ENCODE data around the gene ZFHX2. TPM values are rescaled to one million over a fixed set of nuclear protein-coding genes. Genes with fewer than 3 reads are reported as not detected.

ZFHX2 gene
- total and polyA plus RNA-seq, 2 of the 13 experiments (the other 11 are each of a cell fraction or from before 2014, with no cell fraction given): 0.17 to 0.44 TPM

DNA sequence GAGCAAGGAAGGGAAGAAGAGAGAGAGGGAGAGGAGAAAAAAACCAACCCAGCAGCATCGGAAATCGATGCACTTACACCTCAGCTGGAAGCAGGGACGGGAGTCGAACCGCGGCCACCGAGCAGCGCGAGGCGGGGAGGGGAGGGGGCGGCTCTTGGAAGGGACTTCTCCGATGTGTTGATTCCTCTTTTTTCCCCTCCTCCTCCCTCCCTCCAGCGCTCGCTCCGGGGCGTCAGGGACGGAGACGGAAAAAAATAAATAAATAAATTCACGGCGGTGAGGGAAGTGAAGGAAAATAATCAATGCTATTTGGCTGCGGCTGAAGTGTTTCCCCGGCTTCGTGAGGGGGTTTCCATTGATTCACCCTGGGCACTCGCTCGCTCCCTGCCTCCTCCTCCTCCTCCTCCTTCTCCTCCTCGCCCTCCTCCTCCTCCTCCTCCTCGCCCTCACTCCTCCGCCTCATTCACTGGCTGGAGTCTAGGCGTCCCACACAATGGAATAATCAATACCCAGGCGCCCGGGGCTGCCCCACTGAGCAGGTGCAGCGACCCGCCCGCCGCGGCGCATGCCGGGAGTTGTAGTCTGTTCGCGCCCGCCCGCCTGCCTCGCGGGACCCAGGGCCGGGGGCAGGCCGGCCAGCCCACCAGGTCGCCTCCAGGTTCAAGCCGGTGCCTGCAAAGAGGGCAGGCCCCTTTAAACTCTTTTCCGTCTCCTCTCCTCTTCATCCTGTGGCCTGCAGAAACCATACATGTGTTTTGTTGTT is at the start of gene ZFHX2 (continued):
- 0 out of 2 replicates have a peak, but pooled peaks have one; percentile 62 for TF ChIP-seq PAXIP1 (CRISPR knock-in tag; conservative IDR thresholded peaks at IDR 0.05)
- peak; percentile 74 for TF ChIP-seq SP4 (CRISPR knock-in tag; IDR thresholded peaks at IDR 0.05)
- TF ChIP-seq EEA1 (CRISPR knock-in tag; IDR thresholded peaks at IDR 0.05; ENCODE audit: borderline replicate concordance): no peak
- no peak for TF ChIP-seq RAD51 (IDR thresholded peaks at IDR 0.05; ENCODE audit: borderline replicate concordance)
- TF ChIP-seq KMT2A (CRISPR knock-in tag; IDR thresholded peaks at IDR 0.05): peak; percentile 65; the same call in 1 of the 2 replicates
- peak; percentile 88 for TF ChIP-seq KDM5B (CRISPR knock-in tag; IDR thresholded peaks at IDR 0.05; ENCODE audit: borderline replicate concordance)
- TF ChIP-seq ZSCAN29 (CRISPR knock-in tag; conservative IDR thresholded peaks at IDR 0.05): peak; percentile 13; the same call in 1 of the 2 replicates
- no peak; the same call in 1 of the 2 replicates for TF ChIP-seq REPIN1 (CRISPR knock-in tag; IDR thresholded peaks at IDR 0.05; ENCODE audit: borderline replicate concordance, low read depth)
- no peak; the same call in 1 of the 2 replicates for TF ChIP-seq ZNF350 (CRISPR knock-in tag; IDR thresholded peaks at IDR 0.05; ENCODE audit: borderline replicate concordance, low read depth)
- TF ChIP-seq ZFAT (CRISPR knock-in tag; conservative IDR thresholded peaks at IDR 0.05): no peak
- no peak; the same call in 1 of the 2 replicates for TF ChIP-seq HOXA7 (CRISPR knock-in tag; IDR thresholded peaks at IDR 0.05)
- TF ChIP-seq ZNF879 (CRISPR knock-in tag; IDR thresholded peaks at IDR 0.05): no peak
- TF ChIP-seq ZNF256 (CRISPR knock-in tag; conservative IDR thresholded peaks at IDR 0.05): peak; percentile 50; the same call in 1 of the 2 replicates
- TF ChIP-seq ZNF460 (CRISPR knock-in tag; IDR thresholded peaks at IDR 0.05; ENCODE audit: borderline replicate concordance): no peak
- peak; percentile 50; the same call in 1 of the 2 replicates for TF ChIP-seq ZNF276 (CRISPR knock-in tag; IDR thresholded peaks at IDR 0.05; ENCODE audit: low read depth)
- no peak for TF ChIP-seq ZNF496 (CRISPR knock-in tag; IDR thresholded peaks at IDR 0.05; ENCODE audit: insufficient replicate concordance)
- no peak for TF ChIP-seq ZNF749 (CRISPR knock-in tag; IDR thresholded peaks at IDR 0.05; ENCODE audit: borderline replicate concordance)
- peak; percentile 67 for TF ChIP-seq TAF1 (CRISPR knock-in tag; IDR thresholded peaks at IDR 0.05)
- TF ChIP-seq ATRX (CRISPR knock-in tag; IDR thresholded peaks at IDR 0.05; ENCODE audit: borderline replicate concordance): 0 out of 2 replicates have a peak, but pooled peaks have one; percentile 38
- peak; percentile 88 for TF ChIP-seq ZNF329 (CRISPR knock-in tag; IDR thresholded peaks at IDR 0.05; ENCODE audit: low read depth)
- TF ChIP-seq, protein P1, sequence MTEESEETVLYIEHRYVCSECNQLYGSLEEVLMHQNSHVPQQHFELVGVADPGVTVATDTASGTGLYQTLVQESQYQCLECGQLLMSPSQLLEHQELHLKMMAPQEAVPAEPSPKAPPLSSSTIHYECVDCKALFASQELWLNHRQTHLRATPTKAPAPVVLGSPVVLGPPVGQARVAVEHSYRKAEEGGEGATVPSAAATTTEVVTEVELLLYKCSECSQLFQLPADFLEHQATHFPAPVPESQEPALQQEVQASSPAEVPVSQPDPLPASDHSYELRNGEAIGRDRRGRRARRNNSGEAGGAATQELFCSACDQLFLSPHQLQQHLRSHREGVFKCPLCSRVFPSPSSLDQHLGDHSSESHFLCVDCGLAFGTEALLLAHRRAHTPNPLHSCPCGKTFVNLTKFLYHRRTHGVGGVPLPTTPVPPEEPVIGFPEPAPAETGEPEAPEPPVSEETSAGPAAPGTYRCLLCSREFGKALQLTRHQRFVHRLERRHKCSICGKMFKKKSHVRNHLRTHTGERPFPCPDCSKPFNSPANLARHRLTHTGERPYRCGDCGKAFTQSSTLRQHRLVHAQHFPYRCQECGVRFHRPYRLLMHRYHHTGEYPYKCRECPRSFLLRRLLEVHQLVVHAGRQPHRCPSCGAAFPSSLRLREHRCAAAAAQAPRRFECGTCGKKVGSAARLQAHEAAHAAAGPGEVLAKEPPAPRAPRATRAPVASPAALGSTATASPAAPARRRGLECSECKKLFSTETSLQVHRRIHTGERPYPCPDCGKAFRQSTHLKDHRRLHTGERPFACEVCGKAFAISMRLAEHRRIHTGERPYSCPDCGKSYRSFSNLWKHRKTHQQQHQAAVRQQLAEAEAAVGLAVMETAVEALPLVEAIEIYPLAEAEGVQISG (CRISPR knock-in tag; IDR thresholded peaks at IDR 0.05): peak; percentile 91

Data from HepG2 (cell line).